ENCODE data around the gene CALCOCO1.
"Not testable (repeated sequence)": the region's sequence is repeated elsewhere in the genome, so short reads cannot be mapped to it uniquely, and the experiment has no call there.

DNA sequence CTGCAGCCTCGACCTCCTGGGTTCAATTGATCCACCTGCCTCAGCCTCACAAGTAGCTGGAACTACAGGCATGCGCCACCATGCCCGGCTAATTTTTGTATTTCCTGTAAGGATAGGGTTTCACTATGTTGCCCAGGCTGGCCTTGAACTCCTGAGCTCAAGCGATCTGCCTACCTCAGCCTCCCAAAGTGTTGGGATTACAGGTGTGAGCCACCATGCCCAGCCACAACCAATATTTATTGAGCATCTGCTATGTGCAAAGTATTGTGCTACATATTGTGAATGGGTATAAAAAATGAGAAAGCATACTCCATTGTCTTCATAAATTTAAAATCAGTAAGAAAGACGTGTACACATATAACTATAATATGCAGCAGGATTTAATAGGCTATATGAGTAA is 47.2 kb downstream of the CALCOCO1 start:
- not testable (repeated sequence) for TF ChIP-seq POLR2A (IDR thresholded peaks at IDR 0.05; ENCODE audit: low read length); GATA1 (IDR thresholded peaks at IDR 0.05; ENCODE audit: low read depth, low read length)
